Epidermal melanocyte (primary cell): Measurements from ENCODE around the gene LRIG1.

Experiments used
- DNase-seq: peaks from one replicate; pipeline ENCODE4 v3.0.0; 2011; ENCODE audit warnings: low spot score; ENCODE audit not compliant: insufficient read length

The LRIG1 gene, protein sequence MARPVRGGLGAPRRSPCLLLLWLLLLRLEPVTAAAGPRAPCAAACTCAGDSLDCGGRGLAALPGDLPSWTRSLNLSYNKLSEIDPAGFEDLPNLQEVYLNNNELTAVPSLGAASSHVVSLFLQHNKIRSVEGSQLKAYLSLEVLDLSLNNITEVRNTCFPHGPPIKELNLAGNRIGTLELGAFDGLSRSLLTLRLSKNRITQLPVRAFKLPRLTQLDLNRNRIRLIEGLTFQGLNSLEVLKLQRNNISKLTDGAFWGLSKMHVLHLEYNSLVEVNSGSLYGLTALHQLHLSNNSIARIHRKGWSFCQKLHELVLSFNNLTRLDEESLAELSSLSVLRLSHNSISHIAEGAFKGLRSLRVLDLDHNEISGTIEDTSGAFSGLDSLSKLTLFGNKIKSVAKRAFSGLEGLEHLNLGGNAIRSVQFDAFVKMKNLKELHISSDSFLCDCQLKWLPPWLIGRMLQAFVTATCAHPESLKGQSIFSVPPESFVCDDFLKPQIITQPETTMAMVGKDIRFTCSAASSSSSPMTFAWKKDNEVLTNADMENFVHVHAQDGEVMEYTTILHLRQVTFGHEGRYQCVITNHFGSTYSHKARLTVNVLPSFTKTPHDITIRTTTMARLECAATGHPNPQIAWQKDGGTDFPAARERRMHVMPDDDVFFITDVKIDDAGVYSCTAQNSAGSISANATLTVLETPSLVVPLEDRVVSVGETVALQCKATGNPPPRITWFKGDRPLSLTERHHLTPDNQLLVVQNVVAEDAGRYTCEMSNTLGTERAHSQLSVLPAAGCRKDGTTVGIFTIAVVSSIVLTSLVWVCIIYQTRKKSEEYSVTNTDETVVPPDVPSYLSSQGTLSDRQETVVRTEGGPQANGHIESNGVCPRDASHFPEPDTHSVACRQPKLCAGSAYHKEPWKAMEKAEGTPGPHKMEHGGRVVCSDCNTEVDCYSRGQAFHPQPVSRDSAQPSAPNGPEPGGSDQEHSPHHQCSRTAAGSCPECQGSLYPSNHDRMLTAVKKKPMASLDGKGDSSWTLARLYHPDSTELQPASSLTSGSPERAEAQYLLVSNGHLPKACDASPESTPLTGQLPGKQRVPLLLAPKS

DNA sequence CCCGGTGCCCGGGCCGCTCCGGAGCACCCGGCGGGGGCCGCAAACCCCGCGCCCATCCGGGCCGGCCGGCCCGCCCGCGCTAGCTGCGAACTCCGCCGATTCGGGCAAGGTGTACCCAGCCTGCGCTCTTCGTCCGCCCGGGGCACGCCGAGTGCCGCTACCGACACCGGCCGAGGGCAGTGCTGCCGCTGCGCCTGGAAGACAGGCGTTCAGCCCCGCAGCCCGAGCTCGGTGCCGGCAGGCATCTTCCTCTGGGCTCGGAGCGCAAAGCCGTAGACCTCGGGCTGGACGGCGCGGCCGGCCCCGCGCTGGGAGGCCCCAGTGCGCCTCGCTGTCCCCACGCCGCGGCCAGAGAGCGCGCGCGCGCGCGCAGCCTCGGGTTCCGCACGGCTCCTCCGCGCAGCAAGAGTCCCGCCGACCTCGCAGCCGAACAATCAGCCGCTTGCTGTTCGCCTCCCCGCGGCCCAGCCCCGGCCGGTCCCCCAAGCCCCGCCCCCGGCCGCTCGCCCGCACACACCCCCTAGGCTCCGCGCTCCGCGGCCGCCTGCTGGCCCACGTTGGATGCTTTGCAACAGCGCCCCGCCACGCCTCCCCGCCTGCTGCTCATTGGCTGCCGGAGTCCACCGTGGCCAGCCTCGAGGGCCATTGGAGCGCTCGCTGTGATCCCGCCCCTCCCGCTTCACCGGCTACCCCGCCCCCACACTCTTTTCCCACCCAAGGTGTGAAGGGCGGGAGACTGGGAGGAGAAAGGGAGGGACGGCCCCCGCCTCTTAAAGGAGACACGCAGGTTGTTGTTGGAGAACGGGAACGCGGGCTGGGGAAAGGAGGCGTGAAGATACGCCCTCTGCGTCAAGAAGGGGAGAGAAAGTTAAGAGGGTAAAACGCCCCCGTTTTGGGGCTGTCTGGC, at the start of gene LRIG1:
LRIG1 (minus strand) TSS at position 447 of the 907 bp plus-strand sequence. CDS start 615 bp downstream, outside the sequence.
- peak; percentile 93 for DNase-seq

- DNase-seq = no peak
Observed at GRCh38 chr3:66544619-66545429, 44.0 kb upstream of the LRIG1 start.

GRCh38 chr3:66542153-66542552, 41.3 kb upstream of the LRIG1 start:
- no peak for DNase-seq

DNA sequence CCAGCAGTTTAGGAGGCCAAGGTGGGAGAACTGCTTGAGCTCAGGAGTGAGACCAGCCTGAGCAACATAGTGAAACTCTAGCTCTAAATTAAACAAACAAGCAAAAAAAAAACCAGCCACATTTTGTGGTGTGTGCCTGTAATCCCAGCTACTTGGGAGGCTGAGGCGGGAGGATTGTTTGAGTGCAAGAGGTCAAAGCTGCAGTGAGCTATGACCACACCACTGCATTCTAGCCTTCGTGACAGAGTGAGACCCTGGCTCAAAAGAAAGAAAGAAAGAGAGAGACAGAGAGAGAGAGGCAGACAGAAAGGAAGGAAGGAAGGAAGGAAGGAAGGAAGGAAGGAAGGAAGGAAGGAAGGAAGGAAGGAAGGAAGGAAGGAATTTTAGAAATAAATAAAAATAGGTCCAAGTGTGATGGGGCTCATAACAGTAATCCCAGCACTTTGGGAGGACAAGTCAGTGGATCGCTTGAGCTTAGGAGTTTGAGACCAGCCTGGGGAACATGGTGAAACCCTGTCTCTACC, 38.7 kb upstream of the LRIG1 start:
- DNase-seq = no peak

DNA sequence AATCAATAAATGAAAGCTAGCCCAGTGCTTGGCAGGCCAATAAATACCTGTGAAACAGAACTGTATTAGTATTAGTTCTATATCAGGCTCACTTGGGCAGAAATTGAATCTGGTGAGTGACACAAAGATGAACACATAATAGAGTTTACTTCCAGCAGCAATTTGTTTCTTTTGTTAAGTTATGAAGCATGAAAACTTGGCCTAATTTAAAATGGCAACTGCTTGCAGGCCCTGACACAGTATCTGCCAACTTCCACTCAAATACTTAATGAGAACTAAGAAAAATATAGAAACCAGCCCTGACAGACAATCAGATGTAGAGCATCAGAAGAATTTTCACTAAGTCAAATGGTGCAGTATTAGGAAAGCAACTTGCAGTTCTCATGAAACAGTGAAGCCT, 37.6 kb upstream of the LRIG1 start:
- DNase-seq = no peak

GRCh38 chr3:66537735-66538134, 36.9 kb upstream of the LRIG1 start:
- no peak for DNase-seq

DNA sequence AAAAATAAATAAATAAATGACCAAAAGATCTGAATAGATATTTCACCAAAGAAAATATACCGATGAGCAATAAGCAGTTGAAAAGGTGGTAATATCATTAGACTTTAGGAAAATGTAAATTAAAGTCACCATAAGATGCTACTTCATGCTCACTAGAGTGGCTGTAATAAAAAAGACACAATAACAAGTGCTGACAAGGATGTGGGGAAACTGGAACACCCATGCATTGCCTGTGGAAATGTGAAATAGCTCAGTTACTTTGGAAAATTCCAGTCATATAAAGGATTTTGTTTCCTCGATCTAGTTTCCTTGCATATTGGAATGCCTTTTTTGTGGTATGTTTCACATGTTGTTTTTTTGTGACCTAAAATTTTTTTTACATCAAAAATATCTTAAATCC, 36.0 kb upstream of the LRIG1 start:
- DNase-seq = no peak

GRCh38 chr3:66534304-66534845, 33.6 kb upstream of the LRIG1 start:
- no peak for DNase-seq

- DNase-seq = no peak
Observed at GRCh38 chr3:66532613-66533012, 31.8 kb upstream of the LRIG1 start.

GRCh38 chr3:66532160-66532587, 31.4 kb upstream of the LRIG1 start:
- DNase-seq = no peak

DNA sequence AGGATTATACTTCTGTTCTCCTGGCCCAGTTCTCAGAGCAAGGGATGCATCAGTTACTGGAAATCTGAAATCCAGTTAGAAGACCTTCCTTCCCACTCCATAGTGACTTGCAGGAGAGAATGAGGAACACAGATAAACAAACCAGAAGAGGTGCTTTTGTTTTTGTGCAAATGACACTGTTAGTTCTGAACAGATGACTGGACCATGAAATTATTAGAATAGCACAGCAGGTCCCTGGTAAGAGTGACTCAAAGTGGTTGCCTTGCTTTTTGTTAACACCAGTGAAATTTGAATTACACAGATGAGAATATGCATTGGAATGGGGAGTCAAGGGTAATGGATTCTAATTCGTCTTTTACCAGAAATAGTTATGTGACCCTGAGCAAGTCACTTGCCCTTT, 30.4 kb upstream of the LRIG1 start:
- no peak for DNase-seq

DNA sequence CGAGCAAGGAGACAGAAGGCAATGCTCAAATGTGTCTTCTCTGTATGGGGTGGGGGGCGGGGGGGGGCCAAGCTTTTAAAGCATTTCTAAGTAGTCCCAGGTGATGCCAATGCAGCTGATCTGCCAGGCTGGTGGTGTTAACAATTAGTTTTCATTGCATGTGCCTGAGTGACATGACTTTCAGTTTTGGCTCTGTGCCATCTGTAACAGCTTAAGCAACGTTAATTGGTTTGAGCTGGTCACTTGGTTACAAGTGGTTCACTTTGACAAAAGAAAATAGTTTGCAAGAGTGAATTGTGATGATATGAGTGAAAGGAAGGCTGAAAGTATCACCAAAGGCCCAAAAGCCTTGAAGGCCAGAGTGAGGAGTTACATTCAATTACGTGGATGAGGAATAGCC, 26.4 kb upstream of the LRIG1 start:
- DNase-seq = no peak

- no peak for DNase-seq
Observed at GRCh38 chr3:66525771-66526170, 24.9 kb upstream of the LRIG1 start.

GRCh38 chr3:66520724-66521123, 19.9 kb upstream of the LRIG1 start:
- DNase-seq = no peak

DNA sequence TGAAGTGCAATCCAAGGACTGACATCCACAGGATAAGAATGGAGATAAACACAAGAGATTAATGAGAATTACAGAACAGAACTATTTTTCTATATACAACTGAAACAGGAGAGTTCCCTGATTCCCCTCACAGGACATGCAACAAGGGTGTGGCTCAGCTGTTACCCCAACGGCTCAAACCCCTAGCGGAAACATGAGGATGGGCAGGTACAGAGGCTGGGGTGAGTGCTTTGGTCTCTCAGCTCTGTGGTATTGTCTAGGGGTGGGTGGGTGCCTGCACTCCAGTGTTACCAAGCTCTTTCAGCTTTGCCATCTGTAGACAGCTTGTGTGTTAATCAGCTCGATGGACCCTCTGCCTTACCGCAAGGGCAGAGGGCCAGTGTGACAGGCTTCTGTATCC, 17.8 kb upstream of the LRIG1 start:
- no peak for DNase-seq

GRCh38 chr3:66518126-66518525, 17.3 kb upstream of the LRIG1 start:
- DNase-seq = no peak

GRCh38 chr3:66517241-66517640, 16.4 kb upstream of the LRIG1 start:
- DNase-seq = no peak

DNA sequence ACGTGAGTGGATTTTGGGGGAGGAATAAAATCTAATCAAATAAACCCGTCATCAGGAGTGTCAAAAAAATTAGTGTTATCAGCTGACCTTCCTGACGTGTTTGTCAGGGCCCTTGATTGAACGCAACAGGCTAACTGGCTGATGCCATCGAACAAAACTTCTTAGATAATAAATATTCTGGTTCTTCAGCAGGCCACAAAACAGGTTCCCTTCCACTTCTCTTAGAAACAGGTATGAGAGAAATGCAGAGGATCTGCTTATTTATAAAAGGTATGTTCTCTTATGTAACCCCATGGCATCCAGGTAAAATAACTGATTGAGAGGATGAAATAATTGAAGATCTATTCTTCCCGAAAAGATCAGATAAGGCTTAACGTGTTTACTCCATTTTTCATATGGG, 7.6 kb upstream of the LRIG1 start:
- DNase-seq = no peak

DNA sequence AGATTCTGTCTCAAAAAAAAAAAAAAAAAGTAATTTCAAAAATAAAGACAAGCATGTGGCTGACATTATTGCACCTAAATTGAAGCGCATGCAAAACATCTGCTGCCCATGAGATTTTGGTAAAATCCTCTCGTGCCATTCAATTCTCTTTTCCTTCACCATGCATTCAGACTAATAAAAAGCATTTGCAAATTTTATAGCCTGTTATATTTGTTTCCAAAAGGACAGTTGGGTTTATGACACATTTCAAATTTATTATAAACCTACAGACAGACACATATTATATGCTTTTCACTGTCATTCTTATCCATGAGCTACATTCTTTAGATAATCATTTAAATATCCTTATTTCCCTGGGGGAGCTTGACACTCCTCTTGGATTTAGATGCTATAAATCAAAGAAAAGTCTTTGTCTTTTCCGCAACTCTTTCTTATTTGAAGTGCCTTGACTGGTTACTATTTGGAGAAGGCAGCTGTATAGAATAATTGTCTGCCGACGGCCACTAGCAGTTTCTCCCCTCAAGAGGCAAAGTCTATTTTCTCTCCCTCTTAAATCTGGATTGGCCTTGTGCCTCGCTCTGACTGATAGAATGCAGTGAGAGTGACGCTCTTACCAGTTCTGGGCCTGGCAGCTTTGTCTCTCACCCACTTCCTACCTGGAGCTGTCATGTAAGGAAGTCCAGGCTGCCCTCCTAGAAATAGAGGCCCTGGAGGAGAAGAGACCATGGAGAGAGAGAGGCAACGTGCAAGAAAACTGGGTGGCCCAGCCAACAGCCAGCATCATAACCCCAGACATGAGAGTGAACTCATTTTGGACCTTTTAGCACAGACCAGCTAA, 6.8 kb upstream of the LRIG1 start:
- DNase-seq = no peak
